Activated CD8-positive, alpha-beta memory T cell treated with anti-CD3 and anti-CD28 coated beads, Interleukin-2, amount 50 U/mL, for 24 hours (primary cell): ENCODE data around the gene PACS1.
A peak's percentile ranks its signal among the peaks of the same experiment; 100 is the strongest.
"Not testable (repeated sequence)": the region's sequence is repeated elsewhere in the genome, so short reads cannot be mapped to it uniquely, and the experiment has no call there.

Source experiments
- DNase-seq: peaks from one replicate; pipeline ENCODE4 v3.0.0-alpha.2; 2020; ENCODE audit errors: extremely low read depth

PACS1 gene

DNA sequence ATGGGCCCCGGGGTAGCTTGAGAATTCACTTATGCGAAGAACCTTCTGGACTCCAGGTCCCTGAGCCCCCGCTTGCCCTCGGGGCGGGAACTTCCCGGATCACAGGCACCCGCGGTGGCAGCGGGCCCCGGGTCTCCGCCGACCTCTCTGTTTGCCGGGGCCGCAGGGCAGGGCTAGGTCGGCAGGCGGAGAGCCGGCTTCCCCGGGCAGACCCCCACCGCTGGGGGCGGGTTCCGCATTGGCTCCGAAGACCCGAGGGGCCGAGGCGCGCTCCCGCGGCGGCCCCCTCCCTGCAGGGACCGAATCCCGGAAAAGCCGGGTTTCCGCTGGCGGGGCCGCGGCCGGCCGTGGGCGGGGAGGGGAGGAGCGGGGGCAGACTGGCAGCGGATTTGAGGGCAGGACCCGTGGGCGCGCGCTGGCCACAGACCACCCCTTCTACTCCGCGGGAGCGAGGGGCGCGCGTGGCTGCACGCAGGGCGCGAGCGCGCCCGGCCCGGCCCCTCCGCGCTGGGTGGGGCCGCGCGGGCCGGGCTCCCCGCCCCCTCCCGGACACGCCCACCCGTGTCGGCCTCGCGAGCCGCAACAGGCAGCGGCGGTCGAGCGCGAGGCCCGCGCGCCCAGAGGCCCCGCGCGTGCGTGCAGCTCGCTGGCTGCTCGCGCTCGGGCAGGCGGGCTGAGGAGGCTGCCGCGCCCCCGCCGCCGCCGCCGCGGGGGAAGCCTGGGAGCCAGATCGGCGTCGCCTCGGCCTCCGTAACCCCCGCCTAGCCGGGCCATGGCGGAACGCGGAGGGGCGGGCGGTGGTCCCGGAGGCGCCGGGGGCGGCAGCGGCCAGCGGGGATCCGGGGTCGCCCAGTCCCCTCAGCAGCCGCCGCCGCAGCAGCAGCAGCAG, at the start of gene PACS1:
TSS of gene PACS1 (plus strand) at position 558 of the 889 bp plus-strand sequence. CDS start at position 773, 215 bp downstream.
- DNase-seq = no peak

GRCh38 chr11:66020618-66021357, 49.3 kb upstream of the PACS1 start:
- no peak for DNase-seq

- peak; percentile 39 for DNase-seq
Observed at GRCh38 chr11:66022401-66023185, 47.5 kb upstream of the PACS1 start.

GRCh38 chr11:66023186-66023440, 47.0 kb upstream of the PACS1 start:
- not testable (repeated sequence) for DNase-seq

DNA sequence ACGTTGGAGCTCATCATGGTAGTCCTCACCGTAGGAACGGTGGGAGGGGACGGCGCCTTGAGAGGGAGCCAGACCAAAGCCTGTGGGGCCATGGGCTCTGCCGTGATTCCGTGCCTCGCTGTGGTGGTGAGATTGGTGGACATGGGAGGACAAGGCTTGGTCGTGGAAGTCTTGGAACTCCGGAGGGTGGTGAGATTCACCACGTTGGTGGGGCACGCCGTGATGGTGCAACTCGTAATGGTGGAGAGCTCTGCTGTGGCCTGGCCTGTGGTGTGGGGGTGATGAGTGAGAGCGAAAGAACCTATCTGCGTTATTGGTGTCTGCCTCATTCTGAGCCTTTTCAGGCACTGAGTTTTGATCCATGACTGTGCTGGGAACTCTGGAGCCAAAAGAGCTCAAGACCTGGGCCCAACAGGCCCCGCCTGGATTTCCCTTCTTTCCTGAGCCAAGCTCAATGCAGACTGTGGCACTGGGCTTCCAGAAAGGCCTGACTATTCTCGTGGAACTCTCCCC, 44.0 kb upstream of the PACS1 start, which contains the start of gene CATSPER1:
TSS of gene CATSPER1 (minus strand) at position 463 of the 513 bp plus-strand sequence. CDS start at position 363, 100 bp downstream.
- DNase-seq = no peak

DNA sequence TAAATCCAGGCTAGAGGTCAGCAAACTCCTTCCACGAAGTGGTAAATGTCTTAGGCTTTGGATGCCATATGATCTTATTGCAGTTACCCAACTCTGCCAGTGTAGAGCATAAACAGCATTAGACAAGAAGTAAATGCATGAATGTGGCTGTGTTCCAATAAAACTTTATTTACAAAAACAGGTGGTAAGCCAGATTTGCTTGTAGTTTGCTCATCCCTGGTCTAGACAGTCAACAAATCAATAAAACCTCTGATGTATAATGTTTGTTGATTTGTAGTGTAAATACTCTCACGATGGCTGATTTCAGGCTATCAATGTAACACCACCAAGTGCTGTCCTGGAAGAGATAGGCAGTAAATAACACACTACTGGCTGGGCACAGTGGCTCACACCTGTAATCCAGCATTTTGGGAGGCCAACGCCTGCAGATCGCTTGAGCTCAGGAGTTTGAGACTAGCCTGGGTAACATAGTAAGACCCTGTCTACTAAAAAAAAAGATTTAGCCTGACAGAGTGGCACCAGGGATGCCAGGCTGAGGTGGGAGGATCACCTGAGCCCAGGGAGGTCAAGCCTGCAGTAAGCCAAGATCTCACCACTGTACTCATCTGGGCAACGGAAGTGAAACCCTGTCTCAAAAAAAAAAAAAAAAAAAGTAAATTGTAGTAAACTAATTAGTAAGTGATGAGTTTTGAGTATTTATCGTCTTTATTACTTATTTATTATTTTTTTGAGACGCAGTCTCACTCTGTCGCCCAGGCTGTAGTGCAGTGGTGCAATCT, 36.9 kb upstream of the PACS1 start:
- DNase-seq = no peak

DNA sequence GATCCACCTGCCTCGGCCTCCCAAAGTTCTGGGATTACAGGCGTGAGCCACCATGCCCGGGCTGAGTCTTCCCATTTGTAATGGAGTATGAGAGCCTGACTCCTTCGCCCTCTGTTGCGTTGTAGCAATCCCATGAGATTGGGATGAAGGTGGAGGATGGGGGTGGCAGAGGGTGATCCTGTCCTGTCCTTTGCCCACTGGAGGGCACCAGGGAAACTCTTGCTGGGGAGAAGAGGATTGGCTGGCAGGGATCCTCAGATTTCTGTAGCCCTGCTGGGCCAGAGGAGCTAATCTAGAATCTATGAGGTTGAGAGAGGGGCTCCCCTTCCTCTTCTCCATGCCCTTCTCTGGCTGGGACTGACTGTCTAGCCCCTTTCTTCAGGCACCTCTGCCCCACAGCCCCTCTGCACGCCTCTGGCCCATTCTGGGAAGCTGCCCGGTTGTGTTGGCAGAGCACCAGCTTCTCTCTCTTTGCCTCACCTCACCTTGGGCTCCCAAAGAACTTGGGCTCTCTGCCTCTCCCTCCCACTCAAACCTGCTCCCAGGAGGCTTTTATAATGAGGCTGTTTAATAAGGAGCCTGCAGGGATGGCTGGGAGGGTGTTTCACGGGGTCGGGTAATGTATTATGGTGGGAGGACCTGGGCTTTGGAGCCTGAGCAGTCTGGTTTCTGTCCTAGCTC, 34.3 kb upstream of the PACS1 start:
- no peak for DNase-seq

GRCh38 chr11:66036334-66036710, 33.8 kb upstream of the PACS1 start:
- no peak for DNase-seq

DNA sequence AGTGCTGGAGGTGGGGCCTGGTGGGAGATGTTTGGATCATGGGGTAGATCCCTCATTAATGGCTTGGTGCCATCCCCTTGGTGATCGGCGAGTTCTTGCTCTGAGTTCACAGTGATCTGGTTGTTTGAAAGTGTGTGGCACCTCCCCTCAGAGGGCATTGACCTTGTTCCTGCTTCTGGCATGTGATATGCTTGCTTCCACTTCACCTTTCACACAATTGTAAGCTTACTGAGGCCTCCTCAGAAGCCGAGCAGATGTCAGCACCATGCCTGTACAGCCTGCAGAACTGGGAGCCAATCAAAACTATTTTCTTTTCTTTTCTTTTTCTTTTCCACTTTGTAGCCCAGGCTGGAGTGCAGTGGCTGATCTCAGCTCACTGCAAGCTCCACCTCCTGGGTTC, 32.7 kb upstream of the PACS1 start:
- no peak for DNase-seq

DNA sequence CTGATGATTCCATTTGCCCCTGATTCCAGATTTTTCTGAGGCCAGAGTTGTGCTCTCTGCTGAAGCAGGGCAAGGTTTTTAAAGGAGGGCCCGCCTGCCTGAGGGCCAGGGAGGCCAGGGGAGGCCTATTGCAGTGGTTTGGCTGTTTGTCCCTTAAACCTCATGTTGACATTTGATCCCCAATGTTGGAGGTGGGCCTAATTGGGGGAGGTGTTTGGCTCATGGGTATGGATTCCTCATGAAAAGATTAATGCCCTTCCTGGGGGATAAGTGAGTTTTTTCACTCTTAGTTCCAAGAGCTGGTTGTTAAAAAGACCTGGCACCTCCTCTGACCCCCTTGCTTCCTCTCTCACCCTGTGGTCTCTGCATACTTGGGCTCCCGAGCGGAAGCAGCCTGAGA, 30.3 kb upstream of the PACS1 start:
- DNase-seq = no peak

- DNase-seq = no peak
Observed at GRCh38 chr11:66042227-66042995, 27.7 kb upstream of the PACS1 start.

- DNase-seq = no peak
Observed at GRCh38 chr11:66042996-66043906, 26.8 kb upstream of the PACS1 start.

DNA sequence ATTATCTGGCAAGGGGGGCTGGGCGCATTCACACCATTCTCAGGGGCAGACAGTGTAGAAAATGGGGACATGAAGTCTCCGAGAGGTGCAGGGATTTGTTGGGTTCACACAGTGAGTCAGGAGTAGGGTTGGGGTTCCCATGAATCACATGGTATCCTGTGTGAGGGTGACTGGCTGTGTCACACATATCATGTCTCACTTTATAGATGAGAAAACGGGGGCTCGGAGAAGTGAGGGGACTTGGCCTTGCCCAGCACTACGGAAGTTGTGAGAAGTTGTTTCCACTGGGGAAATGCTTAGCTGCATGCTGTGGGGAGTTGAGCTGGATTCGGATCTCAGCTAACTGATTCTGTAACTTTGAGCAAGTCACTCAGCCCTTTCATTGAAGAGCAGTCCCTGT, 25.3 kb upstream of the PACS1 start:
- no peak for DNase-seq

DNA sequence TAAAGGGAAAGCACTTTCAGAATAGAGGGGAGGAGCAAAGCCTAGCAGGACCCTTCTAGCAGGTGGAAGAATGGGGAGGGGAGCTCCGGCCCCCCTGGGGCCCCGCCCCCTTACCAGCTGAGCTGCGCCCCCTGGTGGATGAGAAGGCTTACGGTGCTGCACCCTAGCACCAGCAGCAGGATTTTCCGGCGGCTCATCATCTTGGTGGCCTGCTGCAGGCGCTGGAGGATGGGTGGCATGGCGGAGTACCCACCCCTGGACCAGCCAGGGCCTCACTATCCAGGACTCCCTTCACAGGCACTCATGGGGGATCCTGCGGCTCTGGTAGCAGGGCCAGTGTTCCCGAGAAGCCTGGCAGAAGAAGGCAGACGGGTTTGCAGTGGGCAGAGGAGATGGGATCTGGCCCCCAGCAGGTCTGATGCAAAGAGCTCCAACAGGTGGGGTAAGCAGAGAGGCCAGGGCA, 24.9 kb upstream of the PACS1 start:
- peak; percentile 72 for DNase-seq

DNA sequence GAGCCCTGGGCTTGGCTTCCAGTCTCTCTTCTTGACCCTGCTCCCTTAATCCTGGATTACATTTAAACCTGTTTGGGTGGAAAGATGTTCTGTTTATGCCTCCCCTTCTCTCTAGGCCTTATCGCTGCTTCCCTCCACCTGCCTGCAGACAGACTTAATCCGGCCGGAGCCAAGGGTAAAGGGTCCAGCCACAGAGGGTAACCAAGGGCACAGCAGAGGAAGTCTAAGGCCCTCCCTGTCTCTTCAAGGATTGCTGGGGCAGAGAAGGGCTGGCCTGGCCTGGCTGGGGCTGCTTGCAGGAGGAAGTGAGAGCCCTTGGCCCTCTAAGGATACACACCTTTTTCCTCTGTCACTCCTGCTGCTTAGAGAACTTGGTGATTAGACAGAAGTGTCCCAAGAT, 23.2 kb upstream of the PACS1 start:
- DNase-seq = no peak

DNA sequence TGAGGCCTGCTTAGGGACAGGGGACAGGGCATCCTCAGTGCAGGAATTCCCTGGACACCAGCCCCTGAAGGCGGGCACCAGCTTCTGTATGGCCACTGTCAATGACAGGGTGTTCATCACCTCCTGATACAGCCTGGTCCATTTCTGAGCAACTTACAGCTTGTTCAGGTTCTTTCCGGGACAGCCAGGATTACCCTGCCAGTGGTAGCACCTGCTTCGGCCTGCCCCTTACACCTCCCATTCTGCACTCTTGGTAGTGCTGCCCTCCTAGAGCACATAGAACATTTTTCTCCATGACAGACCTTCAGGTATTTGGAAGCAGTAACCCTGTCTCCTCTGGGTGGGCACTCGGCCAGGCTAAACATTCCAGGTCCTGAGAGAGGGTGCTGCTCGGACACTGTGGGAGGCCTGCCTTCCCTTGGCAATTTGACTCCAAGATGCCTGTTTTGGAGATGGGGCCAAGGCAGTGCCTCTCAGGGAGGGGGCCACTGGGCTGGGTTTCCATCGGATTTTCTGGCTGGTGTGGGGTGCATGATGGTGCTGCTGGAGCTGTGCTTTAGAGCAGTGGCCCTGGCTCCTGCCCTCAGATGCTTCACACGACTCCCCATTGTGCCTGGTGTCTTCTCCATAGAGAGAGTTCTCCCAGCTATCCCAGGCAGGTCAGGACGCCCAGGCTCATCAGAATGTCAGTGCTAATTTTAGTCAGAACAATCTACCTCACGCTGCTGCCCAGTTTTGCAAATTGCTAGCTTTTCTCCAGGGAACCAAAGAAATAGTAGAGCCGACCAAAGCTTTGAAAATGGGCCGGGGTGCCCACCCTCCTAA, 22.3 kb upstream of the PACS1 start:
- no peak for DNase-seq

- DNase-seq = no peak
Observed at GRCh38 chr11:66048547-66049323, 21.3 kb upstream of the PACS1 start, which contains the start of gene GAL3ST3. Gene GAL3ST3 (minus strand): TSS chr11:66049161. CDS start chr11:66045415, 3,746 bp downstream.
